ENCODE results near the gene RBM47. TPM values are rescaled to one million over a fixed set of nuclear protein-coding genes. Genes with fewer than 3 reads are reported as not detected.

The RBM47 gene
- total and polyA plus RNA-seq, 2 experiments from 2014 or later, result 35.6 to 139 TPM

GRCh38 chr4:40553995-40554394 is 75.7 kb downstream of the RBM47 start (continued):
- no peak for TF ChIP-seq ZNF462 (CRISPR knock-in tag; IDR thresholded peaks at IDR 0.05)
- no peak for TF ChIP-seq CTCF (conservative IDR thresholded peaks at IDR 0.05; ENCODE audit: low read depth in 2 of 2)
- no peak for TF ChIP-seq REST (IDR thresholded peaks at IDR 0.05; ENCODE audit: unreplicated experiment)
- TF ChIP-seq POLR2AphosphoS5 (IDR thresholded peaks at IDR 0.05; ENCODE audit: low read depth), result no peak
- no peak for TF ChIP-seq CREB1 (CRISPR knock-in tag; IDR thresholded peaks at IDR 0.05; ENCODE audit: low read depth)
- TF ChIP-seq EZH2 (IDR thresholded peaks at IDR 0.05; ENCODE audit: low read depth, unreplicated experiment), result no peak

Measured in GM23338 (cell line).